ENCODE results near the gene POLL. TPM values are rescaled to one million over a fixed set of nuclear protein-coding genes. Genes with fewer than 3 reads are reported as not detected.

The POLL gene
- total RNA-seq, 1 donor from 2014 or later, result 18.8 TPM

Small RNA genes lying within 50 kb of the gene (microRNA-seq; reads per million reads assigned to microRNA genes)
- gene MIR3158-1 (not detected), gene MIR3158-2 (not detected)

Other genes starting within 250 kb of the POLL start
- gene BTRC, start 234.1 kb downstream of the POLL start, total RNA-seq, result 34.7 TPM
- gene DPCD, start 64 bp upstream of the POLL start, total RNA-seq, result 17.5 TPM
- 108 TPM for gene FBXW4, start 106.9 kb upstream of the POLL start, total RNA-seq
- gene FGF8, start 187.9 kb upstream of the POLL start, total RNA-seq, result not detected
- 8.9 TPM for gene NPM3, start 195.2 kb upstream of the POLL start, total RNA-seq
- gene OGA, start 230.2 kb upstream of the POLL start, total RNA-seq, result 77.6 TPM

Data from cardiac septum (tissue), 1 donor.